Trophoblast cell (in vitro differentiated cells and primary cell): Measurements from ENCODE around the gene ACYP2.

Source experiments
- DNase-seq, 2 donors: peaks; one replicate each; pipeline ENCODE4 v3.0.0-alpha.2; 2016
- H2AFZ ChIP-seq: 2 replicates; pipeline ENCODE4 v1.6.1; 2013; ENCODE audit warnings: low read length, moderate library complexity, mild to moderate bottlenecking; ENCODE audit not compliant: insufficient read depth, poor library complexity
- H2AK5ac ChIP-seq: 2 replicates; pipeline ENCODE4 v1.6.1; 2013; ENCODE audit warnings: mild to moderate bottlenecking, low read length
- H2BK120ac ChIP-seq: 2 replicates; pipeline ENCODE4 v1.6.1; 2013; ENCODE audit warnings: low read length, mild to moderate bottlenecking, moderate library complexity; ENCODE audit not compliant: insufficient read depth, poor library complexity
- H2BK12ac ChIP-seq: 2 replicates; pipeline ENCODE4 v1.6.1; 2013; ENCODE audit warnings: mild to moderate bottlenecking, low read length, moderate library complexity
- H2BK5ac ChIP-seq: 2 replicates; pipeline ENCODE4 v1.6.1; 2013; ENCODE audit warnings: low read length, low read depth, moderate library complexity, mild to moderate bottlenecking; ENCODE audit not compliant: poor library complexity
- H3K14ac ChIP-seq: 2 replicates; pipeline ENCODE4 v1.6.1; 2013; ENCODE audit warnings: mild to moderate bottlenecking, low read length
- H3K18ac ChIP-seq: 2 replicates; pipeline ENCODE4 v1.6.1; 2013; ENCODE audit warnings: mild to moderate bottlenecking, low read length
- H3K23ac ChIP-seq: 2 replicates; pipeline ENCODE4 v1.6.1; 2013; ENCODE audit warnings: low read length
- H3K27ac ChIP-seq: 2 replicates; pipeline ENCODE4 v1.5.1; 2013; ENCODE audit warnings: low read depth, mild to moderate bottlenecking, inconsistent platforms, low read length, moderate library complexity
- H3K27me3 ChIP-seq: 2 replicates; pipeline ENCODE4 v1.6.1; 2013; ENCODE audit warnings: inconsistent platforms, mild to moderate bottlenecking, low read length, moderate library complexity; ENCODE audit not compliant: insufficient read depth
- H3K36me3 ChIP-seq, 2 experiments: 1 replicate in 1 of 2; 2 replicates in 1 of 2; pipeline ENCODE4 v1.6.1; 2013; ENCODE audit warnings: low read length in 2 of 2, mild to moderate bottlenecking in 2 of 2, moderate library complexity in 1 of 2; ENCODE audit not compliant: insufficient read depth in 2 of 2, control insufficient read depth in 1 of 2
- H3K4ac ChIP-seq: 2 replicates; pipeline ENCODE4 v1.6.1; 2013; ENCODE audit warnings: low read depth, mild to moderate bottlenecking, low read length, moderate library complexity
- H3K4me1 ChIP-seq, 2 experiments: 1 replicate in 1 of 2; 2 replicates in 1 of 2; pipeline ENCODE4 v1.6.1; 2013; ENCODE audit warnings: low read length in 2 of 2, mild to moderate bottlenecking in 2 of 2, moderate library complexity in 1 of 2; ENCODE audit not compliant: insufficient read depth in 2 of 2, control insufficient read depth in 1 of 2
- H3K4me2 ChIP-seq: 2 replicates; pipeline ENCODE4 v1.6.1; 2013; ENCODE audit warnings: inconsistent platforms, mild to moderate bottlenecking, low read length, moderate library complexity
- H3K4me3 ChIP-seq: 2 replicates; pipeline ENCODE4 v1.5.1; 2013; ENCODE audit warnings: mild to moderate bottlenecking, low read depth, low read length, inconsistent platforms
- H3K79me1 ChIP-seq: one replicate; pipeline ENCODE4 v1.6.1; 2013; ENCODE audit warnings: low read length
- H3K79me2 ChIP-seq: 2 replicates; pipeline ENCODE4 v1.6.1; 2013; ENCODE audit warnings: low read length, mild to moderate bottlenecking; ENCODE audit not compliant: control insufficient read depth, insufficient read depth, poor library complexity
- H3K9ac ChIP-seq: 2 replicates; pipeline ENCODE4 v1.6.1; 2013; ENCODE audit warnings: mild to moderate bottlenecking, low read length
- H3K9me3 ChIP-seq: 2 replicates; pipeline ENCODE4 v1.6.1; 2013; ENCODE audit warnings: low read depth, mild to moderate bottlenecking, control low read depth, inconsistent platforms, low read length; ENCODE audit not compliant: insufficient read depth
- H4K12ac ChIP-seq: 2 replicates; pipeline ENCODE4 v1.6.1; 2013; ENCODE audit warnings: low read depth, mild to moderate bottlenecking, low read length, moderate library complexity
- H4K8ac ChIP-seq: 2 replicates; pipeline ENCODE4 v1.6.1; 2013; ENCODE audit warnings: low read depth, mild to moderate bottlenecking, low read length, moderate library complexity
- H4K91ac ChIP-seq: one replicate; pipeline ENCODE4 v1.6.1; 2013; ENCODE audit warnings: low read depth, mild to moderate bottlenecking, low read length, moderate library complexity
- WGBS: extraction: QIAGEN DNeasy Blood & Tissue Kit; methylation state at CpG from one replicate; pipeline ENCODE4 v1.1.7; 2013; ENCODE audit warnings: missing lambda C conversion rate; ENCODE audit not compliant: insufficient read length, insufficient coverage; ENCODE audit errors: extremely low coverage; 5-methylcytosine and 5-hydroxymethylcytosine counted together

Gene ACYP2

GRCh38 chr2:54073796-54074195 lies 41.6 kb upstream of the ACYP2 start:
- no peak overlapping the region for H3K9ac ChIP-seq
- no peaks in the 10 kb centered on the region for H3K36me3 ChIP-seq
- H3K27ac ChIP-seq = no peak overlapping the region
- H3K4me2 ChIP-seq = no peak overlapping the region
- no peak overlapping the region for H4K91ac ChIP-seq
- H3K27me3 ChIP-seq = no peaks in the 10 kb centered on the region
- no peak overlapping the region for H3K23ac ChIP-seq
- no peaks in the 10 kb centered on the region for H3K4me1 ChIP-seq
- H3K4me3 ChIP-seq = no peak overlapping the region
- no peak overlapping the region for H4K12ac ChIP-seq
- no peak overlapping the region for H4K8ac ChIP-seq
- DNase-seq = peak; percentile 30 to 70
- WGBS = no CpG with 5 or more reads among the region's 1 CpG
- no peak overlapping the region for H3K18ac ChIP-seq
- H2BK120ac ChIP-seq = no peak overlapping the region
- H3K79me2 ChIP-seq = no peaks in the 10 kb centered on the region
- no peak overlapping the region for H3K14ac ChIP-seq
- no peaks in the 10 kb centered on the region for H3K79me1 ChIP-seq
- H3K9me3 ChIP-seq = no peaks in the 10 kb centered on the region
- H3K4ac ChIP-seq = no peak overlapping the region
- H2AK5ac ChIP-seq = no peak overlapping the region
- H2BK5ac ChIP-seq = no peak overlapping the region
- H2BK12ac ChIP-seq = no peak overlapping the region
- no peak overlapping the region for H2AFZ ChIP-seq

- Histone ChIP-seq H4K91ac (no peak overlapping the region), H3K79me2 (no peaks in the 10 kb centered on the region), H3K27ac (no peak overlapping the region), H3K4me2 (no peak overlapping the region), H2BK5ac (no peak overlapping the region), H2AFZ (no peak overlapping the region), H3K4ac (no peak overlapping the region), H3K79me1 (no peaks in the 10 kb centered on the region), H3K23ac (no peak overlapping the region), H3K27me3 (no peaks in the 10 kb centered on the region), H2AK5ac (no peak overlapping the region), H2BK120ac (no peak overlapping the region), H3K4me1 (no peaks in the 10 kb centered on the region), H4K8ac (no peak overlapping the region), H3K14ac (no peak overlapping the region), H3K9ac (no peak overlapping the region), H3K9me3 (no peaks in the 10 kb centered on the region), H2BK12ac (no peak overlapping the region), H3K4me3 (no peak overlapping the region), H4K12ac (no peak overlapping the region), H3K36me3 (no peaks in the 10 kb centered on the region), H3K18ac (no peak overlapping the region)
- DNase-seq = no peak
- WGBS = no CpG with 5 or more reads among the region's 9 CpGs
These were observed 40.6 kb upstream of the ACYP2 start for GRCh38 chr2:54074606-54075341.

- Histone ChIP-seq H3K9me3 (no peaks in the 10 kb centered on the region), H3K27ac (no peak overlapping the region), H2BK12ac (no peak overlapping the region), H4K12ac (no peak overlapping the region), H3K79me2 (no peaks in the 10 kb centered on the region), H3K14ac (no peak overlapping the region), H3K36me3 (no peaks in the 10 kb centered on the region), H3K9ac (no peak overlapping the region), H2AFZ (no peak overlapping the region), H2BK120ac (no peak overlapping the region), H3K4ac (no peak overlapping the region), H2BK5ac (no peak overlapping the region), H3K4me2 (no peak overlapping the region), H3K4me1 (no peaks in the 10 kb centered on the region), H3K27me3 (no peaks in the 10 kb centered on the region), H4K8ac (no peak overlapping the region), H3K4me3 (no peak overlapping the region), H4K91ac (no peak overlapping the region), H3K23ac (no peak overlapping the region), H2AK5ac (no peak overlapping the region), H3K79me1 (no peaks in the 10 kb centered on the region), H3K18ac (no peak overlapping the region)
- DNase-seq = no peak
- no CpG with 5 or more reads among the region's 1 CpG for WGBS
These were observed 38.8 kb upstream of the ACYP2 start for GRCh38 chr2:54076586-54076985.

DNA sequence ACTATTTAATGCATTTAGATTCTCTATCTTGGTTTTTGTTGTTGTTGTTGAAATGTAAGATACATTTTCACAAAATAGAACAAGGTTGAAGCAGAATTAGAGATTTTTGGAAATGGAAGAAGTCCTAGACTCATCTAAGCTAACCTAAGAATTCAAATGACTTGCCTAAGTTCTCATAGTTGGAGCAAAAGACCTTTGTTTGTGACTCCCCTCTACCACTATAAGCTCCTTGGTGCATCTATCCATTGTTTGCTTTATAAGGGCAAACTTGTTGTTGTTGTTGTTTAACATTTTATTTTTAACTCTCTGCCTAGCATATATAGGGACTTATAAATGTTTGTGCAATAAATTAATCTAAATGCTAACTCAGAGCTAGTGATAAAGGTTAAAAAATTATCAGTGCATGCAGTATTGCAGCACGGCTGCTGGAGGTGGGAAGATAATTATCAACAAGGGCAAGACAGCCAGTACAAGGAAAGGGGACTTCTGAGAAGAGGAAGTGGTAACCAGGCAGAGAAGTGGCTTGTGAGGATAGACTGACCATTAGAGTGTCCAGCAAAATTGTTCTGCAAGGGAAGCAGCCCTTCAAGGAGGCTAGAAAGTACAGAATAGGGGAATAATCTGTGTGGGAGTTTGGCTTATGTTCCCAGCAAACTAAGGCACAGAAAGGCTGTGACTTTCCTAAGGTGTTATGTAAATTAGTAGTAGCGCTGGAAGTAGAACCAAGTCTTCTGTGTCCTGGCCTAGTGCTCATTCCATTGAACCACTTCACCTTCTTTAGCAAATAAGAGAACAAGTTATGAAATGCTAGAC lies 38.1 kb upstream of the ACYP2 start:
- Histone ChIP-seq H3K14ac (no peak overlapping the region), H3K9ac (no peak overlapping the region), H2AK5ac (no peak overlapping the region), H3K27ac (no peak overlapping the region), H2BK12ac (no peak overlapping the region), H3K4ac (no peak overlapping the region), H3K4me2 (no peak overlapping the region), H2BK5ac (no peak overlapping the region), H3K9me3 (no peaks in the 10 kb centered on the region), H3K79me1 (no peaks in the 10 kb centered on the region), H2AFZ (no peak overlapping the region), H3K18ac (no peak overlapping the region), H4K8ac (no peak overlapping the region), H3K27me3 (no peaks in the 10 kb centered on the region), H3K4me1 (no peaks in the 10 kb centered on the region), H3K4me3 (no peak overlapping the region), H3K36me3 (no peaks in the 10 kb centered on the region), H4K91ac (no peak overlapping the region), H2BK120ac (no peak overlapping the region), H3K79me2 (no peaks in the 10 kb centered on the region), H3K23ac (no peak overlapping the region), H4K12ac (no peak overlapping the region)
- no CpG with 5 or more reads among the region's 2 CpGs for WGBS
- DNase-seq = no peak
